Neuronal stem cell (in vitro differentiated cells): Measurements from ENCODE around the gene HIPK3.

Experiments used
- DNase-seq: peaks from one replicate; pipeline ENCODE4 v3.0.0-alpha.2; 2013; ENCODE audit warnings: low spot score
- H2AFZ ChIP-seq: one replicate; pipeline ENCODE4 v1.6.1; 2013; ENCODE audit warnings: mild to moderate bottlenecking, low read length, inconsistent platforms
- H2AK5ac ChIP-seq: 2 replicates; pipeline ENCODE4 v1.6.1; 2013; ENCODE audit warnings: low read depth, mild to moderate bottlenecking, inconsistent platforms, low read length, moderate library complexity, mixed read lengths
- H2BK120ac ChIP-seq: 2 replicates; pipeline ENCODE4 v1.6.1; 2013; ENCODE audit warnings: low read depth, mild to moderate bottlenecking, inconsistent platforms, low read length, moderate library complexity, mixed read lengths
- H2BK12ac ChIP-seq: one replicate; pipeline ENCODE4 v1.6.1; 2013; ENCODE audit warnings: low read length, inconsistent platforms
- H2BK15ac ChIP-seq: 2 replicates; pipeline ENCODE4 v1.6.1; 2013; ENCODE audit warnings: mild to moderate bottlenecking, low read length, inconsistent platforms, mixed read lengths
- H2BK5ac ChIP-seq: one replicate; pipeline ENCODE4 v1.6.1; 2013; ENCODE audit warnings: inconsistent platforms, mild to moderate bottlenecking, low read length, moderate library complexity
- H3K14ac ChIP-seq: one replicate; pipeline ENCODE4 v1.6.1; 2013; ENCODE audit warnings: low read length, inconsistent platforms
- H3K18ac ChIP-seq: 2 replicates; pipeline ENCODE4 v1.6.1; 2013; ENCODE audit warnings: low read length, inconsistent platforms
- H3K23ac ChIP-seq: 2 replicates; pipeline ENCODE4 v1.6.1; 2013; ENCODE audit warnings: low read depth, mild to moderate bottlenecking, mixed read lengths, low read length, inconsistent platforms; ENCODE audit not compliant: poor library complexity
- H3K27ac ChIP-seq: replicated peaks from 3 replicates; pipeline ENCODE4 v1.5.1; 2013; ENCODE audit warnings: low read length, inconsistent platforms
- H3K27me3 ChIP-seq, 3 experiments: 2 replicates each; pipeline ENCODE4 v1.6.1; 2013; ENCODE audit warnings: low read length in 3 of 3, mild to moderate bottlenecking in 2 of 3, inconsistent platforms in 1 of 3, low read depth in 1 of 3, mixed read lengths in 1 of 3, moderate library complexity in 1 of 3; ENCODE audit not compliant: control insufficient read depth in 3 of 3, insufficient read depth in 3 of 3
- H3K36me3 ChIP-seq, 2 donors: replicated peaks in 1 of 2; 2 replicates each; pipeline ENCODE4 v1.6.1; 2013; ENCODE audit warnings: low read length in 2 of 2; ENCODE audit not compliant: control insufficient read depth in 2 of 2, insufficient read depth in 2 of 2
- H3K4ac ChIP-seq: 2 replicates; pipeline ENCODE4 v1.6.1; 2013; ENCODE audit warnings: inconsistent platforms, mild to moderate bottlenecking, low read length, moderate library complexity
- H3K4me1 ChIP-seq, 2 donors: 1 replicate in 1 of 2; 2 replicates in 1 of 2; pipeline ENCODE4 v1.6.1; 2013; ENCODE audit warnings: low read length in 2 of 2, low read depth in 1 of 2; ENCODE audit not compliant: control insufficient read depth in 2 of 2, insufficient read depth in 1 of 2
- H3K4me2 ChIP-seq: one replicate; pipeline ENCODE4 v1.6.1; 2013; ENCODE audit warnings: mild to moderate bottlenecking, low read length, inconsistent platforms; ENCODE audit not compliant: insufficient read depth, poor library complexity, severe bottlenecking
- H3K4me3 ChIP-seq, 2 donors: 2 replicates each; pipeline ENCODE4 v1.5.1; 2013; ENCODE audit warnings: low read length in 2 of 2, mild to moderate bottlenecking in 2 of 2, inconsistent platforms in 1 of 2, moderate library complexity in 1 of 2
- H3K79me1 ChIP-seq: one replicate; pipeline ENCODE4 v1.6.1; 2013; ENCODE audit warnings: low read depth, mild to moderate bottlenecking, inconsistent platforms, low read length, moderate library complexity
- H3K9ac ChIP-seq: one replicate; pipeline ENCODE4 v1.6.1; 2013; ENCODE audit warnings: mild to moderate bottlenecking, low read depth, low read length, inconsistent platforms; ENCODE audit not compliant: poor library complexity
- H3K9me3 ChIP-seq, 2 donors: replicated peaks in 1 of 2; 2 replicates each; pipeline versions ENCODE3 to v1.6.1; 2013; ENCODE audit warnings: low read length in 2 of 2, mild to moderate bottlenecking in 2 of 2, inconsistent platforms in 1 of 2, low read depth in 1 of 2, mixed read lengths in 1 of 2, moderate library complexity in 1 of 2; ENCODE audit not compliant: control insufficient read depth in 2 of 2, insufficient read depth in 1 of 2
- H4K8ac ChIP-seq: one replicate; pipeline ENCODE4 v1.6.1; 2013; ENCODE audit warnings: low read depth, mild to moderate bottlenecking, inconsistent platforms, low read length, moderate library complexity
- H4K91ac ChIP-seq: one replicate; pipeline ENCODE4 v1.6.1; 2013; ENCODE audit warnings: low read length, low read depth, mild to moderate bottlenecking, inconsistent platforms; ENCODE audit not compliant: poor library complexity
- WGBS, 2 donors: extraction: QIAGEN DNeasy Blood & Tissue Kit; methylation state at CpG; one replicate each; pipeline ENCODE4 v1.1.7; 2013; ENCODE audit warnings: missing lambda C conversion rate in 2 of 2, mixed read lengths in 1 of 2; ENCODE audit not compliant: insufficient read length in 2 of 2, insufficient replicate concordance in 1 of 2; ENCODE audit errors: extremely low coverage in 2 of 2; 5-methylcytosine and 5-hydroxymethylcytosine counted together

Gene HIPK3

GRCh38 chr11:33222052-33222750 is 35.0 kb upstream of the HIPK3 start:
- Histone ChIP-seq H3K18ac (no peak overlapping the region), H3K4ac (no peak overlapping the region), H2BK5ac (no peak overlapping the region), H3K79me1 (no peaks in the 10 kb centered on the region), H3K4me2 (no peak overlapping the region), H2AFZ (no peak overlapping the region), H3K4me3 (no peak overlapping the region), H2AK5ac (no peak overlapping the region), H4K91ac (no peak overlapping the region), H3K27me3 (no peaks in the 10 kb centered on the region), H3K9me3 (no peaks in the 10 kb centered on the region), H4K8ac (no peak overlapping the region), H3K36me3 (no peaks in the 10 kb centered on the region), H3K14ac (no peak overlapping the region), H3K23ac (no peak overlapping the region), H3K9ac (no peak overlapping the region), H3K27ac (no peak overlapping the region), H2BK15ac (no peak overlapping the region), H3K4me1 (no peaks in the 10 kb centered on the region), H2BK120ac (no peak overlapping the region), H2BK12ac (no peak overlapping the region)
- no peak for DNase-seq
- no CpG with 5 or more reads among the region's 7 CpGs for WGBS, 2 donors

- no peak overlapping the region for H3K14ac ChIP-seq
Observed at GRCh38 chr11:33225371-33225770, 31.8 kb upstream of the HIPK3 start.

GRCh38 chr11:33227578-33228261 is 29.5 kb upstream of the HIPK3 start:
- no peaks in the 10 kb centered on the region for H3K27me3 ChIP-seq
- no peak overlapping the region for H3K14ac ChIP-seq
- H2AK5ac ChIP-seq, result no peak overlapping the region
- H2AFZ ChIP-seq, result no peak overlapping the region
- H3K9ac ChIP-seq, result no peak overlapping the region
- no peak overlapping the region for H3K23ac ChIP-seq
- no peaks in the 10 kb centered on the region for H3K36me3 ChIP-seq
- no peak overlapping the region for H2BK12ac ChIP-seq
- no peak overlapping the region for H2BK5ac ChIP-seq
- no peak for DNase-seq
- no peak overlapping the region for H4K8ac ChIP-seq
- no peak overlapping the region for H3K27ac ChIP-seq
- no peak overlapping the region for H3K4me3 ChIP-seq
- no CpG with 5 or more reads among the region's 2 CpGs for WGBS, 2 donors
- H4K91ac ChIP-seq, result no peak overlapping the region
- H3K4ac ChIP-seq, result no peak overlapping the region
- H3K18ac ChIP-seq, result no peak overlapping the region
- H2BK15ac ChIP-seq, result no peak overlapping the region
- H3K4me1 ChIP-seq, result no peaks in the 10 kb centered on the region
- no peak overlapping the region for H3K4me2 ChIP-seq
- H3K9me3 ChIP-seq, result no peaks in the 10 kb centered on the region
- no peak overlapping the region for H2BK120ac ChIP-seq
- H3K79me1 ChIP-seq, result no peaks in the 10 kb centered on the region

More at GRCh38 chr11:33225371-33225770, 31.8 kb upstream of the HIPK3 start:
- H3K9ac ChIP-seq, result no peak overlapping the region
- H3K27me3 ChIP-seq, result no peaks in the 10 kb centered on the region
- H2BK5ac ChIP-seq, result no peak overlapping the region
- no peak overlapping the region for H3K4me3 ChIP-seq
- no peak for DNase-seq
- H3K23ac ChIP-seq, result no peak overlapping the region
- no peak overlapping the region for H2AFZ ChIP-seq
- H4K91ac ChIP-seq, result no peak overlapping the region
- H3K4me2 ChIP-seq, result no peak overlapping the region
- no peak overlapping the region for H2AK5ac ChIP-seq
- no peaks in the 10 kb centered on the region for H3K79me1 ChIP-seq
- H3K4ac ChIP-seq, result no peak overlapping the region
- no peak overlapping the region for H4K8ac ChIP-seq
- no peak overlapping the region for H2BK120ac ChIP-seq
- H3K4me1 ChIP-seq, result no peaks in the 10 kb centered on the region
- no peak overlapping the region for H2BK15ac ChIP-seq
- H2BK12ac ChIP-seq, result no peak overlapping the region
- no peaks in the 10 kb centered on the region for H3K36me3 ChIP-seq
- no peak overlapping the region for H3K18ac ChIP-seq
- H3K27ac ChIP-seq, result no peak overlapping the region
- no peaks in the 10 kb centered on the region for H3K9me3 ChIP-seq

- Histone ChIP-seq H3K79me1 (no peaks in the 10 kb centered on the region), H3K18ac (no peak overlapping the region), H3K9ac (no peak overlapping the region), H2BK5ac (no peak overlapping the region), H3K23ac (no peak overlapping the region), H3K4ac (no peak overlapping the region), H3K9me3 (no peaks in the 10 kb centered on the region), H2AK5ac (no peak overlapping the region), H3K14ac (no peak overlapping the region), H2BK120ac (no peak overlapping the region), H2BK15ac (no peak overlapping the region), H4K8ac (no peak overlapping the region), H2BK12ac (no peak overlapping the region), H3K27ac (no peak overlapping the region), H3K27me3 (no peaks in the 10 kb centered on the region), H3K4me3 (no peak overlapping the region), H3K4me2 (no peak overlapping the region), H2AFZ (no peak overlapping the region), H3K4me1 (no peaks in the 10 kb centered on the region), H3K36me3 (no peaks in the 10 kb centered on the region), H4K91ac (no peak overlapping the region)
- WGBS, 2 donors, result no CpG with 5 or more reads among the region's 6 CpGs
- DNase-seq, result no peak
Observed at GRCh38 chr11:33234397-33235190, 22.6 kb upstream of the HIPK3 start.
